Neural cell (in vitro differentiated cells): ENCODE data around the gene BICRAL. TPM values are rescaled to one million over a fixed set of nuclear protein-coding genes. Genes with fewer than 3 reads are reported as not detected.

Source experiments
- H2AFZ ChIP-seq: fragments of 200-600, 300-800 bp; sonication (generic), shearing (Covaris generic); 2 replicates; pipeline ENCODE4 v1.6.0; 2014; ENCODE audit warnings: low read depth, mild to moderate bottlenecking, antibody characterized with exemption, low read length, moderate library complexity
- H3F3A ChIP-seq: fragments of 200-600 bp; shearing (Covaris generic); 2 replicates; pipeline ENCODE4 v1.6.1; 2016; ENCODE audit warnings: mild to moderate bottlenecking, moderate library complexity, mixed read lengths, antibody characterized with exemption, low read length; ENCODE audit not compliant: insufficient read depth, poor library complexity, severe bottlenecking
- H3K27ac ChIP-seq: fragments of 200-600, 300-800 bp; sonication (generic), shearing (Covaris generic); 2 replicates; pipeline ENCODE4 v1.5.1; 2014; ENCODE audit warnings: mild to moderate bottlenecking, low read length, moderate library complexity
- H3K27me3 ChIP-seq: fragments of 300-800, 200-600 bp; sonication (generic), shearing (Covaris generic); 2 replicates; pipeline ENCODE4 v1.6.0; 2014; ENCODE audit warnings: mild to moderate bottlenecking, low read depth, low read length, moderate library complexity; ENCODE audit not compliant: insufficient read depth
- H3K36me3 ChIP-seq: fragments of 300-800, 200-600 bp; sonication (generic), shearing (Covaris generic); 2 replicates; pipeline ENCODE4 v1.5.1; 2014; ENCODE audit warnings: mild to moderate bottlenecking, antibody characterized with exemption, low read length, moderate library complexity; ENCODE audit not compliant: insufficient read depth
- H3K4me2 ChIP-seq: fragments of 300-800, 200-600 bp; sonication (generic), shearing (Covaris generic); 2 replicates; pipeline ENCODE4 v1.6.0; 2014; ENCODE audit warnings: mild to moderate bottlenecking, low read length
- H3K4me3 ChIP-seq: fragments of 300-800, 200-600 bp; sonication (generic), shearing (Covaris generic); 2 replicates; pipeline ENCODE4 v1.5.1; 2014; ENCODE audit warnings: mild to moderate bottlenecking, low read length, moderate library complexity
- H3K79me2 ChIP-seq: fragments of 200-600 bp; shearing (Covaris generic); replicated peaks from 2 replicates; pipeline ENCODE4 v1.6.0; 2014; ENCODE audit warnings: mild to moderate bottlenecking, low read length, moderate library complexity; ENCODE audit not compliant: insufficient read depth
- H3K9ac ChIP-seq: fragments of 300-800, 200-600 bp; sonication (generic), shearing (Covaris generic); 2 replicates; pipeline ENCODE4 v1.6.1; 2016; ENCODE audit warnings: mild to moderate bottlenecking, low read length, mixed read lengths
- H3K9me2 ChIP-seq: fragments of 200-600 bp; shearing (Covaris generic); 2 replicates; pipeline ENCODE4 v1.6.1; 2016; ENCODE audit warnings: mild to moderate bottlenecking, low read length, mixed read lengths; ENCODE audit not compliant: insufficient read depth
- H3K9me3 ChIP-seq: fragments of 200-600, 300-800 bp; sonication (generic), shearing (Covaris generic); 2 replicates; pipeline ENCODE4 v1.6.1; 2016; ENCODE audit warnings: mild to moderate bottlenecking, mixed run types, low read length, moderate library complexity, mixed read lengths
- H4K20me1 ChIP-seq: fragments of 200-600 bp; shearing (Covaris generic); 2 replicates; pipeline ENCODE4 v1.6.1; 2016; ENCODE audit warnings: mild to moderate bottlenecking, mixed run types; ENCODE audit not compliant: insufficient read depth
- CTCF ChIP-seq: fragments of 450-650 bp; IDR thresholded peaks from 2 replicates; pipeline ENCODE4 v1.5.1; 2014; ENCODE audit warnings: antibody characterized with exemption, mild to moderate bottlenecking, moderate library complexity; ENCODE audit not compliant: poor library complexity, severe bottlenecking
- EP300 ChIP-seq: fragments of 450-650 bp; conservative IDR thresholded peaks from 2 replicates; pipeline ENCODE4 v1.6.1; 2014; ENCODE audit warnings: antibody characterized with exemption, mild to moderate bottlenecking, moderate library complexity; ENCODE audit not compliant: poor library complexity, severe bottlenecking
- EZH2 ChIP-seq: fragments of 200-600, 300-800 bp; shearing (Covaris generic), sonication (generic); IDR thresholded peaks from 2 replicates; pipeline ENCODE4 v1.6.1; 2014; ENCODE audit warnings: antibody characterized with exemption, low read length, borderline replicate concordance, mild to moderate bottlenecking; ENCODE audit not compliant: insufficient read depth, poor library complexity, severe bottlenecking
- MXI1 ChIP-seq: fragments of 450-650 bp; conservative IDR thresholded peaks from 2 replicates; pipeline ENCODE4 v1.6.1; 2014; ENCODE audit warnings: antibody characterized with exemption, mild to moderate bottlenecking; ENCODE audit not compliant: poor library complexity, severe bottlenecking
- POLR2AphosphoS5 ChIP-seq: IDR thresholded peaks from 2 replicates; pipeline ENCODE4 v1.6.1; 2012
- RAD21 ChIP-seq: fragments of 450-650 bp; conservative IDR thresholded peaks from 2 replicates; pipeline ENCODE4 v1.6.1; 2014; ENCODE audit warnings: antibody characterized with exemption, mild to moderate bottlenecking, moderate library complexity
- REST ChIP-seq: IDR thresholded peaks from 2 replicates; pipeline ENCODE4 v1.6.1; 2012; ENCODE audit warnings: borderline replicate concordance
- SMC3 ChIP-seq: fragments of 450-650 bp; conservative IDR thresholded peaks from 2 replicates; pipeline ENCODE4 v1.6.1; 2014; ENCODE audit warnings: antibody characterized with exemption, mild to moderate bottlenecking, moderate library complexity; ENCODE audit not compliant: poor library complexity
- TAF1 ChIP-seq: IDR thresholded peaks from 2 replicates; pipeline ENCODE4 v1.6.1; 2012; ENCODE audit warnings: low read depth
- polyA plus RNA-seq: library from polyadenylated mRNA; depleted of rRNA; stranded (reverse); fragments of >200 nt; gene quantifications from 2 replicates; pipeline ENCODE4 v1.2.3, GENCODE V29; 2014

Gene BICRAL
- polyA plus RNA-seq, 1 donor from 2014 or later = 6.7 TPM

GRCh38 chr6:42818416-42818815, 36.6 kb downstream of the BICRAL start:
- Histone ChIP-seq H3K9me3 (no peaks in the 10 kb centered on the region), H3K4me2 (no peak overlapping the region), H3K36me3 (no peaks in the 10 kb centered on the region), H3K4me3 (no peak overlapping the region), H3K27me3 (no peaks in the 10 kb centered on the region), H3F3A (no peaks in the 10 kb centered on the region), H4K20me1 (no peaks in the 10 kb centered on the region), H3K9me2 (no peaks in the 10 kb centered on the region), H3K9ac (no peak overlapping the region), H3K79me2 (no peaks in the 10 kb centered on the region), H2AFZ (no peak overlapping the region), H3K27ac (no peak overlapping the region)
- TF ChIP-seq CTCF = no peak
- TF ChIP-seq EZH2 = no peak
- TF ChIP-seq RAD21 = no peak
- no peak for TF ChIP-seq EP300
- no peak for TF ChIP-seq POLR2AphosphoS5
- TF ChIP-seq REST = no peak
- TF ChIP-seq SMC3 = no peak
- no peak for TF ChIP-seq MXI1
- TF ChIP-seq TAF1 = no peak

GRCh38 chr6:42818878-42819277, 37.0 kb downstream of the BICRAL start:
- H3K27me3 ChIP-seq = no peaks in the 10 kb centered on the region
- no peak overlapping the region for H3K27ac ChIP-seq

More at GRCh38 chr6:42818878-42819277, 37.0 kb downstream of the BICRAL start:
- Histone ChIP-seq H3F3A (no peaks in the 10 kb centered on the region), H3K36me3 (no peaks in the 10 kb centered on the region), H3K4me3 (no peak overlapping the region), H3K79me2 (no peaks in the 10 kb centered on the region), H3K4me2 (no peak overlapping the region), H3K9me3 (no peaks in the 10 kb centered on the region), H3K9me2 (no peaks in the 10 kb centered on the region), H2AFZ (no peak overlapping the region), H4K20me1 (no peaks in the 10 kb centered on the region), H3K9ac (no peak overlapping the region)
- no peak for TF ChIP-seq EP300
- TF ChIP-seq CTCF = no peak
- no peak for TF ChIP-seq TAF1
- TF ChIP-seq REST = no peak
- no peak for TF ChIP-seq EZH2
- TF ChIP-seq POLR2AphosphoS5 = no peak
